ENCODE measurements around the gene DFFB. TPM values are rescaled to one million over a fixed set of nuclear protein-coding genes. Genes with fewer than 3 reads are reported as not detected.

DFFB gene
- total RNA-seq, 4 donors from 2014 or later, result 1.6 to 8.2 (median 3.2) TPM

- TF ChIP-seq POLR2A (IDR thresholded peaks at IDR 0.05), result peak in 1 of 4 donors; percentile 40
- TF ChIP-seq CTCF (IDR thresholded peaks at IDR 0.05), result no peak
- H3K4me1 ChIP-seq, result peaks cover 6 to 34% (median 6%) of the 10 kb centered on the region in 3 donors
- intact Hi-C loops (cut with DNase I), result loop anchor here (5.0 kb wide), 1 partner anchor 44 kb away; the partner anchor contains the start of genes CEP104 and DFFB
- H3K27ac ChIP-seq, result peak overlapping the region; percentile 92 to 99 (median 98)
- 1 to 6% methylated on average over 6 to 12 of the region's 51 CpGs for WGBS, 2 donors
- peaks cover 0 to 11% (median 0%) of the 10 kb centered on the region in 3 donors for H3K9me3 ChIP-seq
- peak; percentile 86 for DNase-seq
- peak overlapping the region; percentile 82 to 100 (median 96) for H3K4me3 ChIP-seq
- peaks cover 0 to 5% (median 0%) of the 10 kb centered on the region in 3 donors for H3K36me3 ChIP-seq
- no peaks in the 10 kb centered on the region for H3K27me3 ChIP-seq
Observed at GRCh38 chr1:3900969-3901529, 43.8 kb downstream of the DFFB start.

GRCh38 chr1:3902111-3902511, 44.8 kb downstream of the DFFB start:
- peaks cover 6 to 30% (median 6%) of the 10 kb centered on the region in 3 donors for H3K4me1 ChIP-seq
- no peak for DNase-seq
- 92 to 95% methylated on average over 15 of the region's 15 CpGs for WGBS, 2 donors
- H3K27me3 ChIP-seq, result no peaks in the 10 kb centered on the region
- H3K4me3 ChIP-seq, result no peak overlapping the region
- H3K36me3 ChIP-seq, result no peaks in the 10 kb centered on the region
- H3K27ac ChIP-seq, result no peak overlapping the region
- H3K9me3 ChIP-seq, result peaks cover 0 to 11% (median 0%) of the 10 kb centered on the region in 3 donors
- TF ChIP-seq POLR2A (IDR thresholded peaks at IDR 0.05) (no peak), CTCF (IDR thresholded peaks at IDR 0.05) (no peak)
- intact Hi-C loops (cut with DNase I), result loop anchor here (5.0 kb wide), 1 partner anchor 45 kb away; the partner anchor contains the start of genes CEP104 and DFFB

GRCh38 chr1:3902571-3903091, 45.4 kb downstream of the DFFB start:
- WGBS, 2 donors, result 60 to 74% methylated on average over 10 of the region's 10 CpGs
- no peak overlapping the region for H3K4me3 ChIP-seq
- no peak for TF ChIP-seq CTCF (IDR thresholded peaks at IDR 0.05)
- no peak for TF ChIP-seq POLR2A (IDR thresholded peaks at IDR 0.05)
- H3K9me3 ChIP-seq, result peaks cover 0 to 8% (median 0%) of the 10 kb centered on the region in 3 donors
- no peak for DNase-seq
- no peak overlapping the region for H3K27ac ChIP-seq
- H3K4me1 ChIP-seq, result peaks cover 6 to 35% (median 6%) of the 10 kb centered on the region in 3 donors
- no peaks in the 10 kb centered on the region for H3K36me3 ChIP-seq
- H3K27me3 ChIP-seq, result peaks cover 0 to 2% (median 0%) of the 10 kb centered on the region in 4 donors
- intact Hi-C loops (cut with DNase I), result loop anchor here (5.0 kb wide), 1 partner anchor 45 kb away; the partner anchor contains the start of genes CEP104 and DFFB

- TF ChIP-seq POLR2A (IDR thresholded peaks at IDR 0.05) (no peak), CTCF (IDR thresholded peaks at IDR 0.05) (no peak)
- Histone ChIP-seq H3K27ac (no peak overlapping the region), H3K4me3 (no peak overlapping the region), H3K36me3 (no peaks in the 10 kb centered on the region), H3K27me3 (peaks cover 0 to 4% (median 0%) of the 10 kb centered on the region in 4 donors), H3K9me3 (peaks cover 0 to under 1% (median 0%) of the 10 kb centered on the region in 3 donors), H3K4me1 (peaks cover 6 to 35% (median 6%) of the 10 kb centered on the region in 3 donors)
- intact Hi-C loops (cut with DNase I), result loop anchor here (5.0 kb wide), 1 partner anchor 46 kb away; the partner anchor contains the start of genes CEP104 and DFFB
- 68 to 73% methylated on average over 16 of the region's 16 CpGs for WGBS, 2 donors
- DNase-seq, result no peak
Observed at GRCh38 chr1:3903141-3904005, 46.1 kb downstream of the DFFB start.

Measured in esophagus squamous epithelium (tissue), 5 donors.